Neural cell (in vitro differentiated cells): ENCODE results near the gene NLGN4Y. TPM values are rescaled to one million over a fixed set of nuclear protein-coding genes. Genes with fewer than 3 reads are reported as not detected.

Source experiments
- H2AFZ ChIP-seq: fragments of 200-600, 300-800 bp; sonication (generic), shearing (Covaris generic); 2 replicates; pipeline ENCODE4 v1.6.0; 2014; ENCODE audit warnings: low read depth, mild to moderate bottlenecking, antibody characterized with exemption, low read length, moderate library complexity
- H3F3A ChIP-seq: fragments of 200-600 bp; shearing (Covaris generic); 2 replicates; pipeline ENCODE4 v1.6.1; 2016; ENCODE audit warnings: mild to moderate bottlenecking, moderate library complexity, mixed read lengths, antibody characterized with exemption, low read length; ENCODE audit not compliant: insufficient read depth, poor library complexity, severe bottlenecking
- H3K27ac ChIP-seq: fragments of 200-600, 300-800 bp; sonication (generic), shearing (Covaris generic); 2 replicates; pipeline ENCODE4 v1.5.1; 2014; ENCODE audit warnings: mild to moderate bottlenecking, low read length, moderate library complexity
- H3K27me3 ChIP-seq: fragments of 300-800, 200-600 bp; sonication (generic), shearing (Covaris generic); 2 replicates; pipeline ENCODE4 v1.6.0; 2014; ENCODE audit warnings: mild to moderate bottlenecking, low read depth, low read length, moderate library complexity; ENCODE audit not compliant: insufficient read depth
- H3K36me3 ChIP-seq: fragments of 300-800, 200-600 bp; sonication (generic), shearing (Covaris generic); 2 replicates; pipeline ENCODE4 v1.5.1; 2014; ENCODE audit warnings: mild to moderate bottlenecking, antibody characterized with exemption, low read length, moderate library complexity; ENCODE audit not compliant: insufficient read depth
- H3K4me2 ChIP-seq: fragments of 300-800, 200-600 bp; sonication (generic), shearing (Covaris generic); 2 replicates; pipeline ENCODE4 v1.6.0; 2014; ENCODE audit warnings: mild to moderate bottlenecking, low read length
- H3K4me3 ChIP-seq: fragments of 300-800, 200-600 bp; sonication (generic), shearing (Covaris generic); 2 replicates; pipeline ENCODE4 v1.5.1; 2014; ENCODE audit warnings: mild to moderate bottlenecking, low read length, moderate library complexity
- H3K79me2 ChIP-seq: fragments of 200-600 bp; shearing (Covaris generic); replicated peaks from 2 replicates; pipeline ENCODE4 v1.6.0; 2014; ENCODE audit warnings: mild to moderate bottlenecking, low read length, moderate library complexity; ENCODE audit not compliant: insufficient read depth
- H3K9ac ChIP-seq: fragments of 300-800, 200-600 bp; sonication (generic), shearing (Covaris generic); 2 replicates; pipeline ENCODE4 v1.6.1; 2016; ENCODE audit warnings: mild to moderate bottlenecking, low read length, mixed read lengths
- H3K9me2 ChIP-seq: fragments of 200-600 bp; shearing (Covaris generic); 2 replicates; pipeline ENCODE4 v1.6.1; 2016; ENCODE audit warnings: mild to moderate bottlenecking, low read length, mixed read lengths; ENCODE audit not compliant: insufficient read depth
- H3K9me3 ChIP-seq: fragments of 200-600, 300-800 bp; sonication (generic), shearing (Covaris generic); 2 replicates; pipeline ENCODE4 v1.6.1; 2016; ENCODE audit warnings: mild to moderate bottlenecking, mixed run types, low read length, moderate library complexity, mixed read lengths
- H4K20me1 ChIP-seq: fragments of 200-600 bp; shearing (Covaris generic); 2 replicates; pipeline ENCODE4 v1.6.1; 2016; ENCODE audit warnings: mild to moderate bottlenecking, mixed run types; ENCODE audit not compliant: insufficient read depth
- CTCF ChIP-seq: fragments of 450-650 bp; IDR thresholded peaks from 2 replicates; pipeline ENCODE4 v1.5.1; 2014; ENCODE audit warnings: antibody characterized with exemption, mild to moderate bottlenecking, moderate library complexity; ENCODE audit not compliant: poor library complexity, severe bottlenecking
- EP300 ChIP-seq: fragments of 450-650 bp; conservative IDR thresholded peaks from 2 replicates; pipeline ENCODE4 v1.6.1; 2014; ENCODE audit warnings: antibody characterized with exemption, mild to moderate bottlenecking, moderate library complexity; ENCODE audit not compliant: poor library complexity, severe bottlenecking
- EZH2 ChIP-seq: fragments of 200-600, 300-800 bp; shearing (Covaris generic), sonication (generic); IDR thresholded peaks from 2 replicates; pipeline ENCODE4 v1.6.1; 2014; ENCODE audit warnings: antibody characterized with exemption, low read length, borderline replicate concordance, mild to moderate bottlenecking; ENCODE audit not compliant: insufficient read depth, poor library complexity, severe bottlenecking
- MXI1 ChIP-seq: fragments of 450-650 bp; conservative IDR thresholded peaks from 2 replicates; pipeline ENCODE4 v1.6.1; 2014; ENCODE audit warnings: antibody characterized with exemption, mild to moderate bottlenecking; ENCODE audit not compliant: poor library complexity, severe bottlenecking
- POLR2AphosphoS5 ChIP-seq: IDR thresholded peaks from 2 replicates; pipeline ENCODE4 v1.6.1; 2012
- RAD21 ChIP-seq: fragments of 450-650 bp; conservative IDR thresholded peaks from 2 replicates; pipeline ENCODE4 v1.6.1; 2014; ENCODE audit warnings: antibody characterized with exemption, mild to moderate bottlenecking, moderate library complexity
- REST ChIP-seq: IDR thresholded peaks from 2 replicates; pipeline ENCODE4 v1.6.1; 2012; ENCODE audit warnings: borderline replicate concordance
- SMC3 ChIP-seq: fragments of 450-650 bp; conservative IDR thresholded peaks from 2 replicates; pipeline ENCODE4 v1.6.1; 2014; ENCODE audit warnings: antibody characterized with exemption, mild to moderate bottlenecking, moderate library complexity; ENCODE audit not compliant: poor library complexity
- TAF1 ChIP-seq: IDR thresholded peaks from 2 replicates; pipeline ENCODE4 v1.6.1; 2012; ENCODE audit warnings: low read depth
- polyA plus RNA-seq: library from polyadenylated mRNA; depleted of rRNA; stranded (reverse); fragments of >200 nt; gene quantifications from 2 replicates; pipeline ENCODE4 v1.2.3, GENCODE V29; 2014

NLGN4Y gene
- polyA plus RNA-seq, 1 donor from 2014 or later = 15.2 TPM

GRCh38 chrY:14634954-14635353, 110.6 kb downstream of the NLGN4Y start:
- TF ChIP-seq EP300 (no peak), POLR2AphosphoS5 (no peak), SMC3 (no peak), TAF1 (no peak), MXI1 (no peak), REST (no peak), CTCF (no peak), EZH2 (no peak), RAD21 (no peak)
- Histone ChIP-seq H3K9me3 (no peaks in the 10 kb centered on the region), H3K9ac (no peak overlapping the region)

DNA sequence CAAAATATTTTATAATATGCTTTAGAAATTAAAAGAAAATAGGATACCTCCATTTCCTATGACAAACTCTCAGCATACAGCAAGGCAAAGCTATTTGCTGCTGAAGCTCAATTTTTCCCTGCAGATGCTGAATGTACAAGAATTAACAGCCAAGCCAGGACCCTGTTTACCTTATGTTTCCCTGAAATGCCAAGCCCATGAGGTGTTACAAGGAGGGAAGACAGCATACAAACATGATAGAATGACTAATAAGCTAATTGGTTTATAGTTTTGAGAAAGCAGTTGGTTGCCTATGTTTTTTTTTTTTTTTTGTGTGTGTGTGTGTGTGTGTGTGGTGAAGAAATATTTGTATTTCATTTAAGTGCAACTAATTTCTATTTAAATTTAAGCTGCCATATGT, 113.2 kb downstream of the NLGN4Y start:
- Histone ChIP-seq H3K9ac (no peak overlapping the region), H3K27ac (no peak overlapping the region), H3K4me2 (no peak overlapping the region), H4K20me1 (no peaks in the 10 kb centered on the region), H3K9me2 (no peaks in the 10 kb centered on the region), H3F3A (no peaks in the 10 kb centered on the region), H3K9me3 (no peaks in the 10 kb centered on the region), H3K79me2 (no peaks in the 10 kb centered on the region), H3K4me3 (no peak overlapping the region), H3K36me3 (no peaks in the 10 kb centered on the region), H3K27me3 (no peaks in the 10 kb centered on the region), H2AFZ (no peak overlapping the region)
- no peak for TF ChIP-seq SMC3
- no peak for TF ChIP-seq EZH2
- no peak for TF ChIP-seq CTCF
- TF ChIP-seq MXI1 = no peak
- TF ChIP-seq REST = no peak
- TF ChIP-seq TAF1 = no peak
- no peak for TF ChIP-seq RAD21

More at GRCh38 chrY:14634954-14635353, 110.6 kb downstream of the NLGN4Y start:
- H3K4me3 ChIP-seq = no peak overlapping the region
- H4K20me1 ChIP-seq = no peaks in the 10 kb centered on the region
- no peaks in the 10 kb centered on the region for H3K79me2 ChIP-seq
- H3K36me3 ChIP-seq = no peaks in the 10 kb centered on the region
- H3K27me3 ChIP-seq = no peaks in the 10 kb centered on the region
- H3K9me2 ChIP-seq = no peaks in the 10 kb centered on the region
- H3F3A ChIP-seq = no peaks in the 10 kb centered on the region
- no peak overlapping the region for H3K27ac ChIP-seq
- H2AFZ ChIP-seq = no peak overlapping the region
- no peak overlapping the region for H3K4me2 ChIP-seq
